ENCODE data around the gene PHF24. TPM values are rescaled to one million over a fixed set of nuclear protein-coding genes. Genes with fewer than 3 reads are reported as not detected.

The PHF24 gene
- total RNA-seq, 1 experiment from 2014 or later: 0.47 TPM

- ATAC-seq (no peak), DNase-seq (ENCODE audit: low read depth, low spot score) (no peak)
- Histone ChIP-seq H3K79me2 (ENCODE audit: insufficient read depth, low read length) (no peaks in the 10 kb centered on the region), H3K36me3 (ENCODE audit: control insufficient read depth in 1 of 2, insufficient read depth in 2 of 2, low read length in 2 of 2) (no peaks in the 10 kb centered on the region), H3K9me2 (ENCODE audit: insufficient read depth) (no peaks in the 10 kb centered on the region), H3K27ac (ENCODE audit: low read depth, low read length) (no peak overlapping the region), H3K9me3 (ENCODE audit: control insufficient read depth in 1 of 2, insufficient read depth in 1 of 2, low read depth in 1 of 2, low read length in 2 of 2) (no peaks in the 10 kb centered on the region), H3K4me3 (replicated peaks in 1 of 2; ENCODE audit: low read depth in 1 of 2, low read length in 2 of 2) (no peak overlapping the region), H3K4me1 (ENCODE audit: control insufficient read depth in 1 of 2, insufficient read depth in 2 of 2, low read length in 2 of 2) (no peaks in the 10 kb centered on the region), H2AFZ (ENCODE audit: low read depth, low read length, poor library complexity, severe bottlenecking) (no peak overlapping the region), H3K4me2 (ENCODE audit: low read length) (no peak overlapping the region), H3K27me3 (ENCODE audit: insufficient read depth, low read length) (peaks cover 90% of the 10 kb centered on the region), H4K20me1 (ENCODE audit: insufficient read depth) (no peaks in the 10 kb centered on the region), H3K9ac (ENCODE audit: low read length) (no peak overlapping the region)
- CTCF ChIA-PET: no interaction called here
- intact Hi-C loops (cut with micrococcal nuclease): no loop called here
- RAD21 ChIA-PET (ENCODE audit: low non-redundant PET in 1 of 2, low total read pairs in 2 of 2, uncharacterized antibody in 2 of 2, unreplicated experiment in 2 of 2): no interaction called here
- BruUV-seq (replicated peaks): no TSS peak
- TF ChIP-seq YY1 (IDR thresholded peaks at IDR 0.05; ENCODE audit: extremely low read depth, insufficient replicate concordance, low read depth, low read length) (no peak), JUND (IDR thresholded peaks at IDR 0.05) (no peak), CBX3 (IDR thresholded peaks at IDR 0.05; ENCODE audit: low read depth) (no peak), RAD21 (IDR thresholded peaks at IDR 0.05; ENCODE audit: low read depth) (no peak), MAX (IDR thresholded peaks at IDR 0.05) (no peak), ATF3 (IDR thresholded peaks at IDR 0.05) (no peak), CTCF (IDR thresholded peaks at IDR 0.05 in 2 of 3, conservative IDR thresholded peaks at IDR 0.05 in 1 of 3; ENCODE audit: borderline replicate concordance in 1 of 3, insufficient read depth in 1 of 3, low read depth in 2 of 3, low read length in 2 of 3) (no peak), REST (IDR thresholded peaks at IDR 0.05; ENCODE audit: low read depth) (no peak), SP1 (IDR thresholded peaks at IDR 0.05; ENCODE audit: low read depth) (no peak), ELF1 (IDR thresholded peaks at IDR 0.05; ENCODE audit: borderline replicate concordance, low read depth) (no peak), FOSL1 (IDR thresholded peaks at IDR 0.05; ENCODE audit: low read depth) (no peak), ZFX (IDR thresholded peaks at IDR 0.05) (no peak), EZH2phosphoT487 (IDR thresholded peaks at IDR 0.05; ENCODE audit: borderline replicate concordance) (no peak), CEBPB (IDR thresholded peaks at IDR 0.05; ENCODE audit: low read depth) (no peak), POLR2AphosphoS5 (IDR thresholded peaks at IDR 0.05; ENCODE audit: low read depth, low read length) (no peak)
- POLR2A ChIA-PET: interaction anchor here (0.7 kb wide), 1 partner anchor 9 kb away, joined by 4 read pairs; no protein-coding TSS in a partner anchor
Observed at GRCh38 chr9:34963552-34963951, 5.5 kb downstream of the PHF24 start.
